ENCODE measurements around the gene WIPF3. TPM values are rescaled to one million over a fixed set of nuclear protein-coding genes. Genes with fewer than 3 reads are reported as not detected.

WIPF3 gene
- total RNA-seq, 1 donor = under 0.01 TPM

DNA sequence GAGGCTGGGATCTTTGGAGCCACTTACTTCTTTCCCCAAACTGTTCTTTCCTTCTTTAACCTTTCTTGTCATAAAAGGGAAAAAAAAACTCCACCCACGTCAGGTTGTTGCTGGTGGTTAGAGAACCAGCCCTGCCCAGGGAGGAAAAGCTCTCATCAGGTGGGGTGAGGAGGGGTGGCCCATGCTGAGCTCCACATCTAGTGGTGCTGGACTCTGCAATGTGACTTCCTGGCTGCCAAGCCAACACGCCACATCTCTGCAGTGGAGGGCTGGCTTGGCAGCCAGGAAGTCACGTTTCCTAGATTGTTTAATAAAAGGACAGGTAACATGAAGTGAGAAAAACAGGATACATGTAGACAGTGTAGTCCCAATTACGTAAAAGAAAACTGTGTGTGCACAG lies 37.4 kb downstream of the WIPF3 start:
- H3K4me3 ChIP-seq (ENCODE audit: low read depth, low read length) = no peak overlapping the region
- no peak for DNase-seq (ENCODE audit: low read depth)
- TF ChIP-seq, protein P1, sequence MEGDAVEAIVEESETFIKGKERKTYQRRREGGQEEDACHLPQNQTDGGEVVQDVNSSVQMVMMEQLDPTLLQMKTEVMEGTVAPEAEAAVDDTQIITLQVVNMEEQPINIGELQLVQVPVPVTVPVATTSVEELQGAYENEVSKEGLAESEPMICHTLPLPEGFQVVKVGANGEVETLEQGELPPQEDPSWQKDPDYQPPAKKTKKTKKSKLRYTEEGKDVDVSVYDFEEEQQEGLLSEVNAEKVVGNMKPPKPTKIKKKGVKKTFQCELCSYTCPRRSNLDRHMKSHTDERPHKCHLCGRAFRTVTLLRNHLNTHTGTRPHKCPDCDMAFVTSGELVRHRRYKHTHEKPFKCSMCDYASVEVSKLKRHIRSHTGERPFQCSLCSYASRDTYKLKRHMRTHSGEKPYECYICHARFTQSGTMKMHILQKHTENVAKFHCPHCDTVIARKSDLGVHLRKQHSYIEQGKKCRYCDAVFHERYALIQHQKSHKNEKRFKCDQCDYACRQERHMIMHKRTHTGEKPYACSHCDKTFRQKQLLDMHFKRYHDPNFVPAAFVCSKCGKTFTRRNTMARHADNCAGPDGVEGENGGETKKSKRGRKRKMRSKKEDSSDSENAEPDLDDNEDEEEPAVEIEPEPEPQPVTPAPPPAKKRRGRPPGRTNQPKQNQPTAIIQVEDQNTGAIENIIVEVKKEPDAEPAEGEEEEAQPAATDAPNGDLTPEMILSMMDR (IDR thresholded peaks at IDR 0.05; ENCODE audit: insufficient read depth, low read depth, low read length) = no peak

DNA sequence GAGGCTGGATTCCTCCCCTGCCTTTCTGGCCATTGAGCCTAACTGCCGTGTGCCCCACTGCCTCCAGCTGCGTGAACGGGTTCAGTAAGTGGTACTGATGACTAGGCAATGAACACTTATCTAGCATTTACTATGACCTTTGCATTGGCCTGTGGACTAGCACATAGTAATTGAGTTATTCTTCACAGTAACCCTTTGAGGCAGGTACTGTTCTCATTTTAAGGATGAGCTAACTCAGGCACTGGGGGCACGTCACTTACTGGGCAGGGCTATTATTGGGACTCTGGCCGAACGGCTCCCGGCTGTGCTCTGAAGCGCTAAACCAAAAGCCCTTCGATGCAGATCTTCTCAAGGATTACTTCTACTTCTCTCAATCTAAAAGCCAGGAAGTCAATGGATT lies 38.3 kb downstream of the WIPF3 start:
- H3K4me3 ChIP-seq (ENCODE audit: low read depth, low read length) = no peak overlapping the region
- DNase-seq (ENCODE audit: low read depth) = no peak
- TF ChIP-seq, protein P1 (IDR thresholded peaks at IDR 0.05; ENCODE audit: insufficient read depth, low read depth, low read length) = no peak

DNA sequence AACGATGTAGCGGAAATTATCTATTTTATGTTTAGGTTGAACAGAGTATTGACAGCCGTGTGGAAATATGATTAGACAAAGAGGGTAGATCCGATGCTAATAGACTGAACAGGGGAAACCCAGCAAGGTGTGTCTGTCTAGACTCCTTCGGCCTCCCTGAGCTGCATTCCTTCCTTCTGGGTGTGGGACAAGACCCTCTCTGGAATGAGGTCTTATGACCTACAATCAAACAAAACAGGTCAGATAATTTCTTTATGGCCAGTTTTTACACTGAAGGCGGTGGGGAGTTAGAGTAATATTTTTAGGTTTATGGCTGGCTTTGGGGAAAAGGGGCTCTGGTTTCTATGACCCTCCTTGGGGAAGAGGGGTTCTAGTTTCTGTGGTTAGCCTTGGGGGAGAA lies 41.2 kb downstream of the WIPF3 start:
- no peak for DNase-seq (ENCODE audit: low read depth)
- TF ChIP-seq, protein P1 (IDR thresholded peaks at IDR 0.05; ENCODE audit: insufficient read depth, low read depth, low read length) = no peak
- no peak overlapping the region for H3K4me3 ChIP-seq (ENCODE audit: low read depth, low read length)

DNA sequence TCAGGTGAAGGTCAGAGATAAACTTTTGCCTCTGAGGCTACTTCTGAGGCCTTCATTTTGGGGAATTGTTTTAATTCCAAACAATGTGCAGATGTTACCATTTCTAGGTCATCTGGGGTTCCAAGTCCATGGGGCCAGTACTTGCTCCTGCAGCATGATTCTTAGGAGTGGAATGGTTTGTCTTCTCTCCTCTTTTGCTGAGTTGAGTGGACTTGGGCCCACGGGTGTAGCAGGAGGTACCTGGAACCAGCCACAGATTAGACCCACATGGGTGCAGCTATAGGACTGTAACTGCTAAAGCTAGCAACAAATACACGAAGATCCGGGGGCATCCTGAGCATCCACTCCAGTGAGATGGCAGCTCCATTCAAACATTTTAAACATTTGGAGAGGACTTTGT lies 41.6 kb downstream of the WIPF3 start:
- DNase-seq (ENCODE audit: low read depth) = no peak
- TF ChIP-seq, protein P1 (IDR thresholded peaks at IDR 0.05; ENCODE audit: insufficient read depth, low read depth, low read length) = no peak
- H3K4me3 ChIP-seq (ENCODE audit: low read depth, low read length) = no peak overlapping the region

DNA sequence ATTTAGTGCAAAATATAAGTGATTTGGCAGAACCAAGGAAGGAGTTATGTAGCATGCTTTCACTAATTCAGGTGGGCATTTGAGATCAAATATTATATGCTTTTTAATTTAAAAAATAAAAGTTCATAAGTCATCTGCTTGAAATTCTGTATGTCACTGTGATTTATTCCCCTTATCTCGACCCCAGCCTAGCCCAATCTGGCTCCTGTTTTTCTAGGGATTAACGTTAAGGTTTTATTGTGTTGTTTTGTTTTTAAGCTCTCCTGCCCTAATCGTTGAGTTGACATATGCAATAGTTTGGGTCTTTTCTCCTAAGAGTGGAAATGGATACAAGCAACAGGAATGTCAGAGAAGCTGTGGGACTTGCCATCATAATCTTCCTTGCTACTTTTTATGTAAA lies 42.6 kb downstream of the WIPF3 start:
- no peak for DNase-seq (ENCODE audit: low read depth)
- TF ChIP-seq, protein P1 (IDR thresholded peaks at IDR 0.05; ENCODE audit: insufficient read depth, low read depth, low read length) = no peak
- H3K4me3 ChIP-seq (ENCODE audit: low read depth, low read length) = no peak overlapping the region

DNA sequence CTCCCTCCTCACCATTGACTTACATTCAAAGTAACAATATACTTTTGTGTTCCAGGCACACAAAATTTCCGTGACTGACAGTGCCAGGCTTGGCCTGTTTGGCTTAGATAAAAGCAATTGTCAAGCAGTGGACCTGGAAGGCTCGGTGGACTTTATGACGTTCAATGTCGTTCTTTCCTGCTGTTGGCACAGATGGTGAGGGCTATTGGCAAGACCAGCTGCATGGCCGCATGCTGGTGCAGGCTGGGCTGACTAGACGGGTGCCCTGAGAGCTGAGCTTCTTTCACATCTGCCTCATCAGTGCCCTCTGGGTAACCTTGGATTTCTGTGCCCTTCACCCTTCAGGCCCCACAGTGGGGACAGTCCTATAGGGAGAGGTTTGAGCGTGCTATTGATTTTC lies 45.2 kb downstream of the WIPF3 start:
- TF ChIP-seq, protein P1 (IDR thresholded peaks at IDR 0.05; ENCODE audit: insufficient read depth, low read depth, low read length) = no peak
- H3K4me3 ChIP-seq (ENCODE audit: low read depth, low read length) = no peak overlapping the region
- no peak for DNase-seq (ENCODE audit: low read depth)

DNA sequence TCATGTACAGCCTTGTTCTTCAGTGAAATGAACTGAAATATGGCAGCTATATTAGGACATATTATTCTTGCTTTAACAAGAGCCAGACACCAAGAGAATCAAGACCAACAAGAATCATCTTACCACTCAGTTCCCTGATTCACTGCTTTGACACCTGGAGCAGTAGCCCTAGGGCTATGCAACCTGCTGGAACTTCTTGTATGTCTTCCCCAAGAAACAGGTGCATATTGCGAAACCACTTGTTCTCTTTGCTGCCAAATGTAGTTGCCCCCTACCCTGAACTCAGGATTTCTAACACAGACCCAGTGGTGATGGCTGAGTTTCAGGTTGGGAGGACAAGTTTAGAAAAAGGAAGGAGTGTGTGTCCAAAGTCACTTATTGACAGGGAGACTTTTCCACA lies 46.1 kb downstream of the WIPF3 start:
- DNase-seq (ENCODE audit: low read depth) = no peak
- TF ChIP-seq, protein P1 (IDR thresholded peaks at IDR 0.05; ENCODE audit: insufficient read depth, low read depth, low read length) = no peak
- H3K4me3 ChIP-seq (ENCODE audit: low read depth, low read length) = no peak overlapping the region
